ENCODE results near the gene LACTB. TPM values are rescaled to one million over a fixed set of nuclear protein-coding genes. Genes with fewer than 3 reads are reported as not detected.
A peak's percentile ranks its signal among the peaks of the same experiment; 100 is the strongest.

Gene LACTB
- total RNA-seq, 1 donor from 2014 or later, result 34.7 TPM

GRCh38 chr15:63135281-63135680, 13.6 kb downstream of the LACTB start:
- Histone ChIP-seq H3K27ac (peak overlapping the region; percentile 71), H3K4me3 (no peak overlapping the region), H3K4me1 (peaks cover 15% of the 10 kb centered on the region), H3K36me3 (peaks cover 14% of the 10 kb centered on the region), H3K9me3 (no peaks in the 10 kb centered on the region), H3K27me3 (ENCODE audit: low read depth) (no peaks in the 10 kb centered on the region)
- ATAC-seq (peak in 1 of 2 donors; percentile 9), DNase-seq (no peak)
- intact Hi-C loops (cut with DNase I), result no loop called here
- no peak for TF ChIP-seq CTCF (IDR thresholded peaks at IDR 0.05)

GRCh38 chr15:63135804-63136203, 14.1 kb downstream of the LACTB start:
- H3K9me3 ChIP-seq, result no peaks in the 10 kb centered on the region
- no peak for TF ChIP-seq CTCF (IDR thresholded peaks at IDR 0.05)
- intact Hi-C loops (cut with DNase I), result no loop called here
- peaks cover 15% of the 10 kb centered on the region for H3K4me1 ChIP-seq
- H3K36me3 ChIP-seq, result peaks cover 9% of the 10 kb centered on the region
- no peak overlapping the region for H3K4me3 ChIP-seq
- no peaks in the 10 kb centered on the region for H3K27me3 ChIP-seq (ENCODE audit: low read depth)
- DNase-seq (no peak), ATAC-seq (peak; percentile 78 to 82)
- peak overlapping the region; percentile 71 for H3K27ac ChIP-seq

- ATAC-seq, result no peak
- intact Hi-C loops (cut with DNase I), result no loop called here
- no peak overlapping the region for H3K4me3 ChIP-seq
- H3K27ac ChIP-seq, result no peak overlapping the region
- peaks cover 15% of the 10 kb centered on the region for H3K4me1 ChIP-seq
- no peaks in the 10 kb centered on the region for H3K9me3 ChIP-seq
- peaks cover 6% of the 10 kb centered on the region for H3K36me3 ChIP-seq
- DNase-seq, result no peak
- no peak for TF ChIP-seq CTCF (IDR thresholded peaks at IDR 0.05)
- H3K27me3 ChIP-seq (ENCODE audit: low read depth), result no peaks in the 10 kb centered on the region
These were observed 15.1 kb downstream of the LACTB start for GRCh38 chr15:63136742-63137141.

- Histone ChIP-seq H3K4me3 (no peak overlapping the region), H3K36me3 (peaks cover 16% of the 10 kb centered on the region), H3K27ac (no peak overlapping the region), H3K4me1 (no peaks in the 10 kb centered on the region), H3K27me3 (ENCODE audit: low read depth) (no peaks in the 10 kb centered on the region), H3K9me3 (no peaks in the 10 kb centered on the region)
- intact Hi-C loops (cut with DNase I), result no loop called here
- ATAC-seq (no peak), DNase-seq (no peak)
- no peak for TF ChIP-seq CTCF (IDR thresholded peaks at IDR 0.05)
These were observed 19.3 kb downstream of the LACTB start for GRCh38 chr15:63140936-63141335.

GRCh38 chr15:63145426-63145825, 23.8 kb downstream of the LACTB start:
- Histone ChIP-seq H3K4me3 (no peak overlapping the region), H3K27ac (no peak overlapping the region), H3K4me1 (peaks cover 4% of the 10 kb centered on the region), H3K9me3 (no peaks in the 10 kb centered on the region), H3K27me3 (ENCODE audit: low read depth) (no peaks in the 10 kb centered on the region), H3K36me3 (peaks cover 35% of the 10 kb centered on the region)
- no peak for ATAC-seq
- no peak for TF ChIP-seq CTCF (IDR thresholded peaks at IDR 0.05)
- intact Hi-C loops (cut with DNase I), result no loop called here
- no peak for DNase-seq

- H3K4me1 ChIP-seq, result peaks cover 6% of the 10 kb centered on the region
- no peak for TF ChIP-seq CTCF (IDR thresholded peaks at IDR 0.05)
- intact Hi-C loops (cut with DNase I), result no loop called here
- no peaks in the 10 kb centered on the region for H3K27me3 ChIP-seq (ENCODE audit: low read depth)
- no peak for DNase-seq
- no peaks in the 10 kb centered on the region for H3K9me3 ChIP-seq
- H3K27ac ChIP-seq, result no peak overlapping the region
- peaks cover 37% of the 10 kb centered on the region for H3K36me3 ChIP-seq
- no peak overlapping the region for H3K4me3 ChIP-seq
- ATAC-seq, result no peak
These were observed 25.0 kb downstream of the LACTB start for GRCh38 chr15:63146684-63147083.
